HEK293 (cell line): Measurements from ENCODE around the gene PTPRN2.

ENCODE experiments used
- CTCF ChIA-PET: fragments of 350-600 bp; formaldehyde crosslinking; extraction: SDS; loops from one replicate; lab custom pipeline; 2021; ENCODE audit warnings: antibody characterized with exemption; lab: Yijun Ruan, JAX
- POLR2A ChIA-PET: fragments of 300-600 bp; formaldehyde crosslinking; extraction: SDS; loops from one replicate; lab custom pipeline; 2020; ENCODE audit warnings: antibody characterized with exemption, inconsistent platforms; lab: Yijun Ruan, JAX
- H3K27ac ChIP-seq: fragments of 200-500 bp; sonication (Bioruptor generic); 2 replicates; pipeline ENCODE4 v1.5.1; 2014; ENCODE audit warnings: low read depth, low read length, control low read depth, inconsistent platforms; ENCODE audit errors: extremely low read depth
- H3K36me3 ChIP-seq, 2 experiments: fragments of 200-500 bp in 1 of 2; sonication (Bioruptor generic) in 1 of 2; 1 replicate in 1 of 2; 2 replicates in 1 of 2; pipeline ENCODE4 v1.5.1; 2014 to 2017; ENCODE audit warnings: inconsistent platforms in 2 of 2, low read length in 2 of 2; ENCODE audit not compliant: control insufficient read depth in 2 of 2, insufficient read depth in 1 of 2
- H3K4me1 ChIP-seq: fragments of 200-500 bp; sonication (Bioruptor generic); 2 replicates; pipeline ENCODE4 v1.5.1; 2014; ENCODE audit warnings: mild to moderate bottlenecking, low read length, inconsistent platforms; ENCODE audit not compliant: control insufficient read depth, insufficient read depth
- H3K4me3 ChIP-seq: 2 replicates; pipeline ENCODE4 v1.5.1; 2011; ENCODE audit warnings: low read depth, mild to moderate bottlenecking, control low read depth, low read length, moderate library complexity
- H3K9me3 ChIP-seq: fragments of 200-500 bp; sonication (Bioruptor generic); 2 replicates; pipeline ENCODE4 v1.5.1; 2014; ENCODE audit warnings: low read depth, low read length, inconsistent platforms; ENCODE audit not compliant: control insufficient read depth, insufficient read depth
- HOXC10 ChIP-seq: sonication (generic); formaldehyde crosslinking; IDR thresholded peaks from 2 replicates; pipeline ENCODE4 v1.8.1; 2023; ENCODE audit warnings: mild to moderate bottlenecking, missing genetic modification reagents
- PBX3 ChIP-seq: sonication (generic); formaldehyde crosslinking; IDR thresholded peaks from 2 replicates; pipeline ENCODE4 v1.8.1; 2022; ENCODE audit warnings: mild to moderate bottlenecking, moderate library complexity, missing genetic modification reagents
- PRDM4 ChIP-seq: fragments of 450-650 bp; formaldehyde crosslinking; IDR thresholded peaks from 2 replicates; pipeline ENCODE4 v1.5.1; 2017; ENCODE audit warnings: missing biosample characterization, missing genetic modification characterization
- RBAK ChIP-seq: fragments of 450-650 bp; formaldehyde crosslinking; IDR thresholded peaks from 2 replicates; pipeline ENCODE4 v1.5.1; 2016; ENCODE audit warnings: missing biosample characterization, missing genetic modification characterization
- SCRT2 ChIP-seq: fragments of 450-650 bp; formaldehyde crosslinking; IDR thresholded peaks from 2 replicates; pipeline ENCODE4 v1.5.1; 2016; ENCODE audit warnings: missing biosample characterization, missing genetic modification characterization
- SETDB1 ChIP-seq: IDR thresholded peaks from one replicate; pipeline ENCODE4 v1.6.1; 2017; ENCODE audit warnings: mild to moderate bottlenecking, low read length, moderate library complexity, mixed read lengths; ENCODE audit not compliant: insufficient read length
- WT1 ChIP-seq: fragments of 450-650 bp; formaldehyde crosslinking; IDR thresholded peaks from 2 replicates; pipeline ENCODE4 v1.5.1; 2016; ENCODE audit warnings: missing biosample characterization, missing genetic modification characterization
- ZEB2 ChIP-seq: fragments of 450-650 bp; formaldehyde crosslinking; IDR thresholded peaks from 2 replicates; pipeline ENCODE4 v1.5.1; 2016; ENCODE audit warnings: missing biosample characterization, missing genetic modification characterization
- ZFP37 ChIP-seq: fragments of 450-650 bp; formaldehyde crosslinking; IDR thresholded peaks from 2 replicates; pipeline ENCODE4 v1.5.1; 2016; ENCODE audit warnings: missing biosample characterization, missing genetic modification characterization
- ZNF132 ChIP-seq: fragments of 450-650 bp; formaldehyde crosslinking; IDR thresholded peaks from 2 replicates; pipeline ENCODE4 v1.5.1; 2017; ENCODE audit warnings: missing biosample characterization, missing genetic modification characterization, borderline replicate concordance
- ZNF184 ChIP-seq: fragments of 450-650 bp; IDR thresholded peaks from 2 replicates; pipeline ENCODE4 v1.5.1; 2018; ENCODE audit warnings: missing biosample characterization, mild to moderate bottlenecking, missing genetic modification characterization
- ZNF26 ChIP-seq: fragments of 450-650 bp; formaldehyde crosslinking; IDR thresholded peaks from 2 replicates; pipeline ENCODE4 v1.5.1; 2016; ENCODE audit warnings: missing biosample characterization, missing genetic modification characterization
- ZNF350 ChIP-seq: fragments of 450-650 bp; formaldehyde crosslinking; IDR thresholded peaks from 2 replicates; pipeline ENCODE4 v1.5.0; 2017; ENCODE audit warnings: missing biosample characterization, mild to moderate bottlenecking, missing genetic modification characterization
- ZNF362 ChIP-seq: fragments of 450-650 bp; formaldehyde crosslinking; IDR thresholded peaks from 2 replicates; pipeline ENCODE4 v1.5.1; 2016; ENCODE audit warnings: missing biosample characterization, missing genetic modification characterization
- ZNF416 ChIP-seq: fragments of 450-650 bp; formaldehyde crosslinking; IDR thresholded peaks from 2 replicates; pipeline ENCODE4 v1.5.1; 2016; ENCODE audit warnings: missing biosample characterization, missing genetic modification characterization
- ZNF433 ChIP-seq: fragments of 450-650 bp; formaldehyde crosslinking; IDR thresholded peaks from 2 replicates; pipeline ENCODE4 v1.5.1; 2016; ENCODE audit warnings: missing biosample characterization, missing genetic modification characterization, low read depth
- ZNF473 ChIP-seq: fragments of 450-650 bp; formaldehyde crosslinking; IDR thresholded peaks from 2 replicates; pipeline ENCODE4 v1.5.1; 2017; ENCODE audit warnings: missing biosample characterization, missing genetic modification characterization
- ZNF501 ChIP-seq: fragments of 450-650 bp; formaldehyde crosslinking; IDR thresholded peaks from 2 replicates; pipeline ENCODE4 v1.5.1; 2016; ENCODE audit warnings: missing biosample characterization, missing genetic modification characterization
- ZNF549 ChIP-seq: fragments of 450-650 bp; IDR thresholded peaks from 2 replicates; pipeline ENCODE4 v1.5.1; 2018; ENCODE audit warnings: missing biosample characterization, missing genetic modification characterization, mild to moderate bottlenecking, inconsistent platforms, moderate library complexity
- ZNF600 ChIP-seq: fragments of 450-650 bp; formaldehyde crosslinking; IDR thresholded peaks from 2 replicates; pipeline ENCODE4 v1.5.1; 2016; ENCODE audit warnings: missing biosample characterization, missing genetic modification characterization
- ZNF626 ChIP-seq: fragments of 450-650 bp; sonication (Bioruptor Pico); formaldehyde crosslinking; IDR thresholded peaks from 2 replicates; pipeline ENCODE4 v1.5.1; 2018; ENCODE audit warnings: missing biosample characterization, missing genetic modification characterization, inconsistent platforms
- ZNF654 ChIP-seq: fragments of 450-650 bp; formaldehyde crosslinking; IDR thresholded peaks from 2 replicates; pipeline ENCODE4 v1.5.1; 2016; ENCODE audit warnings: low read depth, missing biosample characterization, missing genetic modification characterization
- ZNF658 ChIP-seq: fragments of 450-650 bp; formaldehyde crosslinking; IDR thresholded peaks from 2 replicates; pipeline ENCODE4; 2016; ENCODE audit warnings: missing biosample characterization, missing genetic modification characterization
- ZNF692 ChIP-seq: fragments of 450-650 bp; formaldehyde crosslinking; IDR thresholded peaks from 2 replicates; pipeline ENCODE4 v1.5.1; 2016; ENCODE audit warnings: missing biosample characterization, missing genetic modification characterization
- ZNF76 ChIP-seq: fragments of 450-650 bp; formaldehyde crosslinking; IDR thresholded peaks from 2 replicates; pipeline ENCODE4; 2016; ENCODE audit warnings: low read depth, missing biosample characterization, missing genetic modification characterization, borderline replicate concordance
- ZNF830 ChIP-seq: fragments of 450-650 bp; IDR thresholded peaks from 2 replicates; pipeline ENCODE4 v1.5.0; 2018; ENCODE audit warnings: missing biosample characterization, missing genetic modification characterization, low read depth, mild to moderate bottlenecking, moderate library complexity
- ZSCAN30 ChIP-seq: fragments of 450-650 bp; IDR thresholded peaks from 2 replicates; pipeline ENCODE4 v1.5.1; 2018; ENCODE audit warnings: missing biosample characterization, mild to moderate bottlenecking, missing genetic modification characterization, moderate library complexity

Gene PTPRN2

GRCh38 chr7:157496416-157497275, 1091.0 kb downstream of the PTPRN2 start (continued):
- no peak for TF ChIP-seq ZNF473
- TF ChIP-seq ZNF549 (tag by site-specific recombination), result no peak
- no peak for TF ChIP-seq ZNF184 (tag by site-specific recombination)
- TF ChIP-seq, all 188 proteins: peak for 0

- Histone ChIP-seq H3K9me3 (no peaks in the 10 kb centered on the region), H3K27ac (no peak overlapping the region), H3K36me3 (no peaks in the 10 kb centered on the region), H3K4me3 (no peak overlapping the region), H3K4me1 (no peaks in the 10 kb centered on the region)
- TF ChIP-seq ZNF654, result no peak
- TF ChIP-seq ZNF626, result no peak
- no peak for TF ChIP-seq ZNF658 (tag by site-specific recombination)
- TF ChIP-seq ZNF830 (tag by site-specific recombination), result no peak
- TF ChIP-seq ZFP37 (tag by site-specific recombination), result no peak
- TF ChIP-seq ZNF416 (tag by site-specific recombination), result no peak
- TF ChIP-seq SCRT2, result no peak
- no peak for TF ChIP-seq ZNF76 (tag by site-specific recombination)
- no peak for TF ChIP-seq ZNF350
- no peak for TF ChIP-seq ZSCAN30 (tag by site-specific recombination)
- TF ChIP-seq ZNF132 (tag by site-specific recombination), result no peak
- no peak for TF ChIP-seq PBX3 (CRISPR knock-in tag)
- ChIA-PET POLR2A (no interaction called here), CTCF (no interaction called here)
Observed at GRCh38 chr7:157495594-157495993, 1092.0 kb downstream of the PTPRN2 start.

GRCh38 chr7:157495177-157495553, 1092.5 kb downstream of the PTPRN2 start:
- H3K27ac ChIP-seq, result no peak overlapping the region
- POLR2A ChIA-PET, result no interaction called here
- no peaks in the 10 kb centered on the region for H3K36me3 ChIP-seq
- no peak for TF ChIP-seq ZNF501 (tag by site-specific recombination)
- no peak for TF ChIP-seq PRDM4
- no peak for TF ChIP-seq ZNF433 (tag by site-specific recombination)
- TF ChIP-seq RBAK (tag by site-specific recombination), result no peak
- TF ChIP-seq WT1 (tag by site-specific recombination), result no peak
- TF ChIP-seq SETDB1, result no peak
- no peak for TF ChIP-seq ZNF26 (tag by site-specific recombination)
- no peak for TF ChIP-seq ZNF600
- no peak for TF ChIP-seq SCRT2
- TF ChIP-seq HOXC10 (CRISPR knock-in tag), result no peak
- no peak for TF ChIP-seq ZSCAN30 (tag by site-specific recombination)
- no peak for TF ChIP-seq ZNF692 (tag by site-specific recombination)
- TF ChIP-seq ZEB2 (tag by site-specific recombination), result no peak
- no peak for TF ChIP-seq ZNF362 (tag by site-specific recombination)
- TF ChIP-seq, all 188 proteins: peak for 0
- H3K4me3 ChIP-seq, result no peak overlapping the region
- CTCF ChIA-PET, result no interaction called here
- H3K4me1 ChIP-seq, result no peaks in the 10 kb centered on the region
- H3K9me3 ChIP-seq, result no peaks in the 10 kb centered on the region
